ENCODE measurements around the gene RRM1.
"Not testable (repeated sequence)": the region's sequence is repeated elsewhere in the genome, so short reads cannot be mapped to it uniquely, and the experiment has no call there.

Gene RRM1

GRCh38 chr11:4094348-4095291, at the start of gene RRM1:
Gene RRM1, plus strand, starts transcription at chr11:4094799. Its CDS starts 214 bp downstream, at chr11:4095013.
- DNase-seq (ENCODE audit: low spot score) = peak; percentile 88

- no peak for DNase-seq (ENCODE audit: low spot score)
These were observed 49.5 kb upstream of the RRM1 start for GRCh38 chr11:4044976-4045646.

GRCh38 chr11:4048340-4048739, 46.3 kb upstream of the RRM1 start:
- DNase-seq (ENCODE audit: low spot score) = no peak

GRCh38 chr11:4049006-4049405, 45.6 kb upstream of the RRM1 start:
- DNase-seq (ENCODE audit: low spot score) = no peak

GRCh38 chr11:4050138-4050537, 44.5 kb upstream of the RRM1 start:
- DNase-seq (ENCODE audit: low spot score) = no peak

GRCh38 chr11:4053200-4053599, 41.4 kb upstream of the RRM1 start:
- DNase-seq (ENCODE audit: low spot score) = not testable (repeated sequence)

GRCh38 chr11:4054643-4055042, 40.0 kb upstream of the RRM1 start:
- no peak for DNase-seq (ENCODE audit: low spot score)

GRCh38 chr11:4059424-4059823, 35.2 kb upstream of the RRM1 start:
- DNase-seq (ENCODE audit: low spot score) = no peak

GRCh38 chr11:4060182-4060923, 34.2 kb upstream of the RRM1 start:
- no peak for DNase-seq (ENCODE audit: low spot score)

GRCh38 chr11:4061700-4062099, 32.9 kb upstream of the RRM1 start:
- no peak for DNase-seq (ENCODE audit: low spot score)

- DNase-seq (ENCODE audit: low spot score) = no peak
These were observed 31.3 kb upstream of the RRM1 start for GRCh38 chr11:4063348-4063747.

- DNase-seq (ENCODE audit: low spot score) = no peak
These were observed 30.2 kb upstream of the RRM1 start for GRCh38 chr11:4064278-4064955.

- no peak for DNase-seq (ENCODE audit: low spot score)
These were observed 29.5 kb upstream of the RRM1 start for GRCh38 chr11:4065086-4065485.

GRCh38 chr11:4065601-4066377, 28.8 kb upstream of the RRM1 start:
- no peak for DNase-seq (ENCODE audit: low spot score)

- no peak for DNase-seq (ENCODE audit: low spot score)
These were observed 27.7 kb upstream of the RRM1 start for GRCh38 chr11:4066910-4067309.

GRCh38 chr11:4068962-4069361, 25.6 kb upstream of the RRM1 start:
- no peak for DNase-seq (ENCODE audit: low spot score)

GRCh38 chr11:4071325-4071724, 23.3 kb upstream of the RRM1 start:
- DNase-seq (ENCODE audit: low spot score) = no peak

GRCh38 chr11:4071914-4072313, 22.7 kb upstream of the RRM1 start:
- DNase-seq (ENCODE audit: low spot score) = no peak

- DNase-seq (ENCODE audit: low spot score) = peak; percentile 72
These were observed 21.8 kb upstream of the RRM1 start for GRCh38 chr11:4072668-4073285.

GRCh38 chr11:4074266-4074665, 20.3 kb upstream of the RRM1 start:
- DNase-seq (ENCODE audit: low spot score) = no peak

GRCh38 chr11:4076774-4077173, 17.8 kb upstream of the RRM1 start:
- DNase-seq (ENCODE audit: low spot score) = no peak
